Activated CD8-positive, alpha-beta memory T cell treated with anti-CD3 and anti-CD28 coated beads for 24 hours (primary cell): Measurements from ENCODE around the gene CHAC2.
"Not testable (repeated sequence)": the region's sequence is repeated elsewhere in the genome, so short reads cannot be mapped to it uniquely, and the experiment has no call there.

ENCODE experiments used
- DNase-seq: peaks from one replicate; pipeline ENCODE4 v3.0.0-alpha.2; 2020

CHAC2 gene

GRCh38 chr2:53767405-53768241, at the start of gene CHAC2:
Gene CHAC2, plus strand, starts transcription at chr2:53767804. Its CDS starts 83 bp downstream, at chr2:53767887.
- peak; percentile 94 for DNase-seq

DNA sequence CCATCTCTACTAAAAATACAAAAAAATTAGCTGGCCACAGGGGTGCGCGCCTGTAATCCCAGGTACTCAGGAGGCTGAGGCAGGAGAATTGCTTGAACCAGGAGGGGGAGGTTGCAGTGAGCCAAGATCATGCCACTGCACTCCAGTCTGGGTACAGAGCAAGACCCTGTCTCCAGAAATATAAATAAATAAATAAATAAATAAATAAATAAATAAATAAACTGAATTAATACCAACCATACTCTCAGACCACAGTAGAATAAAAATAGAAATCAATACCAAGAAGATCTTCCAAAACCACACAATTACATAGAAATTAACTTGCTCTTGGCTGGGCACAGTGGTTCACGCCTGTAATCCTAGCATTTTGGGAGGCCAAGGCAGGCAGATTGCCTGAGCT, 46.7 kb upstream of the CHAC2 start:
- DNase-seq: not testable (repeated sequence)

DNA sequence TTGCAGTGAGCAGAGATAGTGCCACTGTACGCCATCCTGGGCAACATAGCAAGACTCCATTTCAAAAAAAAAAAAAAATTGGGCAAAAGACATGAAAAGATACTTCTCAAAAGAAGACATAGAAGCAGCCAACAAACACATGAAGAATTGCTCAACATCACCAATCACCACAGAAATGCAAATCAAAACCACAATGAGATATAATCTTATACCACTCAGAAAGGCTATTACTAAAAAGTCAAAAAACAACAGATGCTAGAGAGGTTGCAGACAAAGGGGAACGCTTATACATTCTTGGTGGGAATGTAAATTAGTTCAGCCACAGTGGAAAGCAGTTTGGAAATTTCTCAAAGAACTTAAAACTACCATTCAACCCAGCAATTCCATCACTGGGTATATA, 43.1 kb upstream of the CHAC2 start:
- DNase-seq: no peak

- DNase-seq: no peak
Measured at GRCh38 chr2:53725662-53726061, 41.9 kb upstream of the CHAC2 start.

GRCh38 chr2:53727921-53728320, 39.7 kb upstream of the CHAC2 start:
- DNase-seq: no peak

DNA sequence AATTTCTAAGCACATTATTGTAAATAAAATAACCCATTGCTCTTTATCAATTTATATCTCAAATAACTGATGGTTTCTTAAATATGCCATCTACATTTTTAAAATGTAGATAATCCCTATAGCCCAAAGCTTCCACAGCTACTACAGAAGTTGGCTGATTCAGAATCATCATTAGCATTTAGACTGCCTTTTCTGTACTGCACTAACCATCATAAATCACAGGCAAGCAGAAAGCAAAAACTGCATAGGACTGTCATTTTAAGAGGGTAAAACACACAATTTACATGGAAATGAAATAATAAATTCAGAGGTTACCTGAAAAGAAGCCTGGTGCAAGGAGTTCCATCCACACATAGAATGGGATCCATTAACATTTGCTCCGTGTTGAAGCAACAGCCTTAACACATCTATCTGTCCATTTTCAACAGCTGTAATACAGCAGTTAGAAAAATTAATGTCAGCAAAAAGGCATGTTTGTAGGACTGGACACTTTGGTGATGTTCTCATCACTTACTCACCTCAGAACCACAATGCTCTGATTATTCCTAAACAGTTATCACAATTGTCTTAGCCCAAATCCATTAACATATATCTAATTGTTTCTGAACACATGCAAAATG, 38.4 kb upstream of the CHAC2 start:
- no peak for DNase-seq

GRCh38 chr2:53737091-53737490, 30.5 kb upstream of the CHAC2 start:
- DNase-seq: no peak

DNA sequence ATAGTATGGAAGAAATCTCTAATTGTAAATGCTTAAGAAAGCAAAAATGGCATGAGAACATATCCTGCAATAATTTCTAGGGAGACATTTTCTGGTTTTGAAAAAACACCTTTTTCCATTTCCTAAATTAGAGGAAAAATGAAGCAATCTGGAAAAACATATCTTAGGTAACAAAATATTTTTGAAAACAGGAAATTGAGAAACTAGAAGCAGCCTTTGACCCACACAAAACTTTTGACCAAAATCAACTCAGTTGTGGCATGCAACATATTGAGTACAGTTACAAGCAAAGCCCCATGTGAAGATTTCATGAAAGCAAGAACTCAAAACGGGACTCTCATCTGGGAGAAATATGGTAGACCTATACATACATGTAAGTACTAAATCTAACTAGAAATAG, 28.6 kb upstream of the CHAC2 start:
- no peak for DNase-seq

- DNase-seq: no peak
Measured at GRCh38 chr2:53740170-53740569, 27.4 kb upstream of the CHAC2 start.

GRCh38 chr2:53744395-53745065, 23.1 kb upstream of the CHAC2 start:
- DNase-seq: no peak

- DNase-seq: no peak
Measured at GRCh38 chr2:53750041-53750768, 17.4 kb upstream of the CHAC2 start.

DNA sequence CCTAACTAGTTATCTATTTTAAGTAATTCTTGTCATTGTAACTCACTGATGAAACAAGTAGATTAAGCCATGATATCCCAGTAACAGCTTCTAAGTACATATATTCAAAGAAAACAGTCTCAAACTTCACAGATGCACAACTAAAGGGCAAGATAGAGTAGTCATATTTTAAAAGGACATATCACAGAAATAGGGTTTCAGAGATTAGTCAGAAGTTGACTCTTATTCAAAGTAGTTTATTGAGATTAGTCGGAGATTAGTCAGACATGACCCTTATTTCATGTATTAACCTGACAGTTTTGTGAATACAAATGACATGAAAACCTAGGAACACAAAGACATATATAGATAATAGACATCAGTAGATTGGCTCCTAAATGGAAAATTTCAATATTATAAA, 15.9 kb upstream of the CHAC2 start:
- DNase-seq: no peak

- no peak for DNase-seq
Measured at GRCh38 chr2:53752385-53752784, 15.2 kb upstream of the CHAC2 start.

DNA sequence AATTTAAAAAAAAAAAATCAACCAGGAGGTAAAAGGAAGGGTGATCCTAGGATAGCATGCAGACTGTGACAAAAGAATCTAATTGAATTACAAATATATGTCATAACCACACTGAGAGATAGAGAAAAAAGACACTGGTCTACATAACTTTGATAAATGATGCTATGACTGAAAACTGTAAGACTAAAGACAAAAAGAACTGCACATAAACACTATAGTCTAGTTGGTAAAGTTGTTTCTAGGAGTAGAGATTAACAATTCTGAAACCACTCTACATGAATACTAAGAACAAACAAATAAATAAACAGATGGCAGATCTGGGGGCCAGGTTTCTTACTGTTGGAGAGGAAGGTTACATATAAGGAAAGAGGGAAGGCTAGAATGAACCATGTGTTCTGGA, 14.6 kb upstream of the CHAC2 start:
- no peak for DNase-seq

DNA sequence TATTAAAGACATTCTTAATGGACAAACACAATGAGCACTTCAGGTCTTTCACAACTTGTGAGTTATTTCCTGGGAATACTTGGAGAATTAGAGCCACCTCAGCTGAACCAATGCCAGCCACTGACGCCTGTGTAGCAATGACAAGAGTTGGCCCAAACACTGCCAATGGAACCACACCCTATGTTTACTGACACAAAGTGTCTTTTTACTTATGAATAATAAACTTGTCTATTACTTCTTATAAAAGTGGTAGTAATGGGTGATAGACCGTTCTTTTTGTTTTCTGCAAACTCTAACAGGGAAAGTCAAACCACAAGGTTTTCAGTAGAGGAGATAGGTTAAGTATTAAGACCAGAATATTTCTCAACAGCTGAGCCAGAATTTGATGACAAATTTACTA, 12.5 kb upstream of the CHAC2 start:
- DNase-seq: no peak

GRCh38 chr2:53756644-53757043, 11.0 kb upstream of the CHAC2 start:
- DNase-seq: no peak

GRCh38 chr2:53757206-53757605, 10.4 kb upstream of the CHAC2 start:
- not testable (repeated sequence) for DNase-seq

DNA sequence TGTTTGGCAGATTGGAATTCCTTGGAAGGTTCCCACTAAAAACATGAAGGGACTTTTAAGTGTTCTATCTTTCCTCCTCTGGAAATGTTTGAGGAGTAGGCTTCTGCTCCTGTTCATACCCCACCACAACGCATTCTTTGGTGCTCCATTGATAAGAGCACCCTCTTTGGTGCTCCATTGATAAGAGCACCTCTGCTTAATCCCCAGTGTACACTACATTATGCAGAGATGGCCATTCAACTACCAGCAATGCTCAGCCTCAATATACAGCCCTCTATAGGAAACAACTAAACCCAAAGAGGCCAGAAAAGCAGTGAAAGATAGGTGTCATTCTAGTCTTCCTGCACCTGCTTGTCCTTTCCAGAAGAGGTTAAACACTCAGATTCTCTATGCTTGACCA, 1.8 kb upstream of the CHAC2 start:
- no peak for DNase-seq

DNA sequence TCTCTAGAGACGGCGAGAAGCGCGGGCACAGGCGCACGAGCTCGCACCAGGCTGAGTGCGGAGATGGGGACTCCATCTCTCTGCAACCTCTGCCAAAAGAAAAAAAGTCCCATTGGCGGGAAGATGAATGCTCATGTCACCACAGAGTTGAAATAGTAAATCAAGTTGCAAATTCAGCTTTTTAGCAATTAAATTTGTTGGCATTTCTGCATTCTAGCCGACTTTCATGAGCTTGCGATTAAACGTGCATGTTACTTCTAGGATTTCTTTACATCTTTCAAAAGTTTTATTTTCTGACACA, 588 bp downstream of the CHAC2 start:
- DNase-seq: no peak

DNA sequence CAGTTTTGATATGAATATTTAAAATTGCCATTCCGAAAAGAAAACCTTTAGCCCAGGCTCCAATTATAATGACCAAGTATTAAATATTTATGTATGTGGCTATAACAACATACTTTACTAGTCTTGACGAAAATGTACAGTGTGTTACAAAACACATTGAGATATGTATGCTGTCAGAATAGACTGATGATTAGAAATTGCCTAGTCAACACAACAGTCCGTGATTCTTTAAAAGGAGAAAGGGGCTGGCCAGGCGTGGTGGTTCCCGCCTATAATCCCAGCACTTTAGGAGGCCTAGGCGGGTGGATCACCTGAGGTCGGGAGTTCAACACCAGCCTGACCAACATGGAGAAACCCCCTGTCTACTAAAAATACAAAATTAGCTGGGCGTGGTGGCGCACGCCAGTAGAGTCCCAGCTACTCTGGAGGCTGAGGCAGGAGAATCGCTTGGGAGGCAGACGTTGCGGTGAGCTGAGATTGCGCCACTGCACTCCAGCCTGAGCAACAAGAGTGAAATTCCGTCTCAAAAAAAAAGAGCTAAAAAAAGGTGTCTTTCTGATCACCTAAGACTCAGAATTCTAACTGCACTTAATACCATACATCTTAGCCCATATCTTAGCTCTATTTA, 1.8 kb downstream of the CHAC2 start:
- no peak for DNase-seq

DNA sequence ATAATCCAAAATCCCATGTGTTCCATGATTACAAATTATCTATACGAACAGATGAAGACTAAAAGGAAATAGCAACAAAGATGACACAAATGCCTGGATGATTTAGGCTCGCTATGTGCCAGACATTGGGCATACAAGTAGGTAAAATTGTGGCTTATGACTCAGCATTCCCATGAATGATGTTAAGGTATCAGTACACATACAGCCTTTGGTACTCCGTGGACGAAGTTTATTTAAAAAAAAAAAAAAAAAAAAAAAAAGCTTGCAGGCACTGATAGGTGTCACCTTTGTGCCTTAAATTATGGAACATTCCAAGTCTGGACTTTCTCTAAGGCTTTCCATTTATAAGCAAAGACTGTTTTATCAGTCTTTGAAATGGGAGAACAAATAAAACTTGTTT, 2.7 kb downstream of the CHAC2 start:
- no peak for DNase-seq

GRCh38 chr2:53777134-53777533, 9.5 kb downstream of the CHAC2 start:
- DNase-seq: no peak

GRCh38 chr2:53778536-53779162, 11.0 kb downstream of the CHAC2 start:
- DNase-seq: no peak
